HG02938 (cell line): Measurements from ENCODE around the gene CACNA1D.
"Not testable (repeated sequence)": the region's sequence is repeated elsewhere in the genome, so short reads cannot be mapped to it uniquely, and the experiment has no call there.

Experiments
- ATAC-seq: cut with Tn5 transposase; IDR thresholded peaks from one replicate; pipeline ENCODE4 v1.9.1; 2021; ENCODE audit warnings: mild to moderate bottlenecking, moderate library complexity; ENCODE audit not compliant: unreplicated experiment

The CACNA1D gene

GRCh38 chr3:53646723-53647122, 152.3 kb downstream of the CACNA1D start:
- peak; percentile 59 for ATAC-seq

- ATAC-seq = no peak
These were observed 155.4 kb downstream of the CACNA1D start for GRCh38 chr3:53649816-53650215.

GRCh38 chr3:53650424-53650823, 156.0 kb downstream of the CACNA1D start:
- ATAC-seq = peak; percentile 65

GRCh38 chr3:53650928-53651661, 156.7 kb downstream of the CACNA1D start:
- no peak for ATAC-seq

GRCh38 chr3:53651927-53652326, 157.5 kb downstream of the CACNA1D start:
- ATAC-seq = no peak

- ATAC-seq = no peak
These were observed 163.2 kb downstream of the CACNA1D start for GRCh38 chr3:53657651-53658050.

- ATAC-seq = no peak
These were observed 164.3 kb downstream of the CACNA1D start for GRCh38 chr3:53658613-53659193.

- ATAC-seq = no peak
These were observed 165.6 kb downstream of the CACNA1D start for GRCh38 chr3:53659996-53660395.

- ATAC-seq = no peak
These were observed 167.1 kb downstream of the CACNA1D start for GRCh38 chr3:53661480-53661879.

GRCh38 chr3:53664812-53665211, 170.4 kb downstream of the CACNA1D start:
- ATAC-seq = not testable (repeated sequence)

GRCh38 chr3:53665608-53666425, 171.4 kb downstream of the CACNA1D start:
- no peak for ATAC-seq

- no peak for ATAC-seq
These were observed 174.5 kb downstream of the CACNA1D start for GRCh38 chr3:53668872-53669271.

- ATAC-seq = no peak
These were observed 176.3 kb downstream of the CACNA1D start for GRCh38 chr3:53670721-53671120.

GRCh38 chr3:53671192-53671960, 177.0 kb downstream of the CACNA1D start:
- no peak for ATAC-seq

- ATAC-seq = no peak
These were observed 177.5 kb downstream of the CACNA1D start for GRCh38 chr3:53671961-53672299.

GRCh38 chr3:53672981-53673380, 178.6 kb downstream of the CACNA1D start:
- ATAC-seq = no peak

- no peak for ATAC-seq
These were observed 179.4 kb downstream of the CACNA1D start for GRCh38 chr3:53673722-53674350.

GRCh38 chr3:53674582-53674981, 180.2 kb downstream of the CACNA1D start:
- ATAC-seq = no peak

- ATAC-seq = no peak
These were observed 180.7 kb downstream of the CACNA1D start for GRCh38 chr3:53675022-53675697.

GRCh38 chr3:53675942-53676341, 181.5 kb downstream of the CACNA1D start:
- ATAC-seq = no peak
